HCT116 (cell line): ENCODE results near the gene CIZ1. TPM values are rescaled to one million over a fixed set of nuclear protein-coding genes. Genes with fewer than 3 reads are reported as not detected.

Source experiments
- ATAC-seq: fragments of 200-7000 bp; cut with Tn5 transposase; 2 replicates; pipeline ENCODE4 v1.9.1; 2020; ENCODE audit warnings: mild to moderate bottlenecking, moderate library complexity
- BruUV-seq: library from RNA; stranded (reverse); fragments of 400-500 nt; replicated peaks from 2 replicates; lab custom pipeline; 2021; lab: Mats Ljungman, UMichigan
- CTCF ChIA-PET: fragments of 300-600 bp; sonication (Branson Sonifier 250); formaldehyde crosslinking; loops from one replicate; lab custom pipeline; 2021; ENCODE audit warnings: antibody characterized with exemption; lab: Charles Lee
- POLR2A ChIA-PET: fragments of 300-600, 350-600 bp; sonication (Branson Sonifier 250); formaldehyde crosslinking; loops from one replicate; lab custom pipeline; 2021; ENCODE audit warnings: antibody characterized with exemption; lab: Charles Lee
- RAD21 ChIA-PET, 2 experiments: fragments of 300-600 bp; sonication (Branson Sonifier 250); formaldehyde crosslinking; loops; one replicate each; lab custom pipeline; 2023; ENCODE audit warnings: low total read pairs in 2 of 2; ENCODE audit not compliant: uncharacterized antibody in 2 of 2, unreplicated experiment in 2 of 2, low non-redundant PET in 1 of 2; lab: Charles Lee
- DNase-seq: peaks from one replicate; pipeline ENCODE4 v3.0.0-alpha.2; 2010; ENCODE audit warnings: low read depth, low spot score
- H2AFZ ChIP-seq: fragments of 200-600 bp; shearing (Covaris generic), sonication (generic); 2 replicates; pipeline ENCODE4 v1.6.1; 2017; ENCODE audit warnings: low read depth, mixed run types, mixed read lengths, antibody characterized with exemption, low read length; ENCODE audit not compliant: poor library complexity, severe bottlenecking
- H3K27ac ChIP-seq: 2 replicates; pipeline ENCODE4 v1.5.1; 2012; ENCODE audit warnings: low read depth, low read length
- H3K27me3 ChIP-seq: fragments of 200-600 bp; sonication (generic); 2 replicates; pipeline ENCODE4 v1.6.1; 2016; ENCODE audit warnings: mixed run types, low read length, mixed read lengths; ENCODE audit not compliant: insufficient read depth
- H3K36me3 ChIP-seq, 2 experiments: fragments of 200-500 bp in 1 of 2; fragments of 200-600 bp in 1 of 2; sonication (Bioruptor generic) in 1 of 2; sonication (generic) in 1 of 2; 2 replicates each; pipeline versions ENCODE4 v1.5.1 to v1.6.1; 2014 to 2016; ENCODE audit warnings: low read length in 2 of 2, inconsistent platforms in 1 of 2, mixed read lengths in 1 of 2, mixed run types in 1 of 2; ENCODE audit not compliant: insufficient read depth in 2 of 2, control insufficient read depth in 1 of 2
- H3K4me1 ChIP-seq, 2 experiments: fragments of 200-600 bp in 1 of 2; sonication (generic) in 1 of 2; 2 replicates each; pipeline versions ENCODE4 v1.5.1 to v1.6.1; 2012 to 2017; ENCODE audit warnings: low read length in 2 of 2, inconsistent platforms in 1 of 2, mild to moderate bottlenecking in 1 of 2, mixed read lengths in 1 of 2, mixed run types in 1 of 2, moderate library complexity in 1 of 2; ENCODE audit not compliant: insufficient read depth in 2 of 2, control insufficient read depth in 1 of 2
- H3K4me2 ChIP-seq: fragments of 200-600 bp; sonication (generic); 2 replicates; pipeline ENCODE4 v1.6.1; 2017; ENCODE audit warnings: mixed run types, low read length, mixed read lengths
- H3K4me3 ChIP-seq, 2 experiments: fragments of 200-600 bp in 1 of 2; sonication (generic) in 1 of 2; replicated peaks in 1 of 2; 2 replicates each; pipeline ENCODE4 v1.5.1; 2011 to 2016; ENCODE audit warnings: low read length in 2 of 2, control low read depth in 1 of 2, low read depth in 1 of 2, mild to moderate bottlenecking in 1 of 2, mixed read lengths in 1 of 2, mixed run types in 1 of 2
- H3K79me2 ChIP-seq: fragments of 200-600 bp; sonication (generic); 2 replicates; pipeline ENCODE4 v1.6.1; 2017; ENCODE audit warnings: mild to moderate bottlenecking, mixed run types, low read length, moderate library complexity, mixed read lengths; ENCODE audit not compliant: insufficient read depth
- H3K9ac ChIP-seq: fragments of 200-600 bp; sonication (generic); 2 replicates; pipeline ENCODE4 v1.6.1; 2016; ENCODE audit warnings: low read length, mixed read lengths
- H3K9me2 ChIP-seq: fragments of 200-600 bp; sonication (generic), shearing (Covaris generic); 2 replicates; pipeline ENCODE4 v1.6.1; 2017; ENCODE audit warnings: mixed run types, mild to moderate bottlenecking, moderate library complexity; ENCODE audit not compliant: insufficient read depth
- H3K9me3 ChIP-seq, 2 experiments: fragments of 200-500 bp in 1 of 2; fragments of 200-600 bp in 1 of 2; sonication (Bioruptor generic) in 1 of 2; sonication (generic) in 1 of 2; 2 replicates each; pipeline ENCODE4 v1.6.1; 2014 to 2017; ENCODE audit warnings: low read length in 2 of 2, mixed read lengths in 2 of 2, inconsistent platforms in 1 of 2, low read depth in 1 of 2, mild to moderate bottlenecking in 1 of 2, mixed run types in 1 of 2, moderate library complexity in 1 of 2; ENCODE audit not compliant: control insufficient read depth in 1 of 2, insufficient read depth in 1 of 2
- H4K20me1 ChIP-seq: fragments of 200-600 bp; sonication (generic), shearing (Covaris generic); 2 replicates; pipeline ENCODE4 v1.6.1; 2017; ENCODE audit warnings: mixed run types, mild to moderate bottlenecking, moderate library complexity; ENCODE audit not compliant: insufficient read depth
- ATF3 ChIP-seq: IDR thresholded peaks from 2 replicates; pipeline ENCODE4 v1.6.1; 2012
- CBX3 ChIP-seq: IDR thresholded peaks from 2 replicates; pipeline ENCODE4 v1.6.1; 2012; ENCODE audit warnings: low read depth
- CEBPB ChIP-seq: IDR thresholded peaks from 2 replicates; pipeline ENCODE4 v1.6.1; 2012; ENCODE audit warnings: low read depth
- CTCF ChIP-seq, 3 experiments: fragments of 200-600 bp in 1 of 3; sonication (generic) in 1 of 3; IDR thresholded peaks in 2 of 3; conservative IDR thresholded peaks in 1 of 3; 2 replicates each; pipeline ENCODE4 v1.5.1; 2012 to 2017; ENCODE audit warnings: low read depth in 2 of 3, low read length in 2 of 3, antibody characterized with exemption in 1 of 3, borderline replicate concordance in 1 of 3, control low read depth in 1 of 3, mild to moderate bottlenecking in 1 of 3, mixed read lengths in 1 of 3, mixed run types in 1 of 3, moderate library complexity in 1 of 3; ENCODE audit not compliant: insufficient read depth in 1 of 3
- EGR1 ChIP-seq: IDR thresholded peaks from 2 replicates; pipeline ENCODE4 v1.6.1; 2012; ENCODE audit warnings: low read depth
- ELF1 ChIP-seq: IDR thresholded peaks from 2 replicates; pipeline ENCODE4 v1.6.1; 2012; ENCODE audit warnings: low read depth, borderline replicate concordance
- EZH2 ChIP-seq: fragments of 200-600 bp; sonication (generic); IDR thresholded peaks from 2 replicates; pipeline ENCODE4 v1.6.1; 2017; ENCODE audit warnings: antibody characterized with exemption, mixed run types
- EZH2phosphoT487 ChIP-seq: fragments of 200-600 bp; IDR thresholded peaks from 2 replicates; pipeline ENCODE4 v1.6.1; 2018; ENCODE audit warnings: antibody characterized with exemption, borderline replicate concordance
- FOSL1 ChIP-seq: IDR thresholded peaks from 2 replicates; pipeline ENCODE4 v1.6.1; 2012; ENCODE audit warnings: low read depth
- JUND ChIP-seq: IDR thresholded peaks from 2 replicates; pipeline ENCODE4 v1.6.1; 2012
- MAX ChIP-seq: IDR thresholded peaks from 2 replicates; pipeline ENCODE4 v1.6.1; 2012
- POLR2A ChIP-seq: IDR thresholded peaks from 2 replicates; pipeline ENCODE4 v1.7.0; 2011; ENCODE audit warnings: borderline replicate concordance; ENCODE audit not compliant: insufficient read depth, insufficient read length; ENCODE audit errors: extremely low read depth
- POLR2AphosphoS5 ChIP-seq: IDR thresholded peaks from 2 replicates; pipeline ENCODE4 v1.6.1; 2011; ENCODE audit warnings: mild to moderate bottlenecking, low read depth, low read length, moderate library complexity
- RAD21 ChIP-seq: IDR thresholded peaks from 2 replicates; pipeline ENCODE4 v1.6.1; 2012; ENCODE audit warnings: low read depth, mild to moderate bottlenecking
- REST ChIP-seq: IDR thresholded peaks from 2 replicates; pipeline ENCODE4 v1.6.1; 2012; ENCODE audit warnings: low read depth
- SIN3A ChIP-seq: IDR thresholded peaks from 2 replicates; pipeline ENCODE4 v1.6.1; 2012; ENCODE audit warnings: low read depth
- SRF ChIP-seq: IDR thresholded peaks from 2 replicates; pipeline ENCODE4 v1.6.1; 2012; ENCODE audit warnings: low read depth
- TCF7L2 ChIP-seq: IDR thresholded peaks from 2 replicates; pipeline ENCODE4 v1.7.0; 2011; ENCODE audit warnings: borderline replicate concordance, inconsistent platforms; ENCODE audit not compliant: insufficient read depth, insufficient read length; ENCODE audit errors: extremely low read depth
- ZFX ChIP-seq: fragments of 450-650 bp; IDR thresholded peaks from 2 replicates; pipeline ENCODE4 v1.6.1; 2017
- ZNF274 ChIP-seq: fragments of 200-500 bp; sonication (Bioruptor generic); IDR thresholded peaks from 2 replicates; pipeline ENCODE4 v1.6.1; 2014; ENCODE audit warnings: mild to moderate bottlenecking, low read depth, low read length, inconsistent platforms
- intact Hi-C: fragments of 100-400 bp; cut with micrococcal nuclease; formaldehyde crosslinking; loops from 2 replicates; pipeline ENCODE4 v1.10.0; 2022
- total RNA-seq: library from RNA; stranded (reverse); gene quantifications from one replicate; pipeline ENCODE4 v1.2.1, GENCODE V29; 2021; ENCODE audit not compliant: unreplicated experiment

Gene CIZ1
- total RNA-seq, 1 experiment from 2014 or later = 144 TPM

- H3K4me1 ChIP-seq = peaks cover under 1 to 24% of the 10 kb centered on the region in 2 experiments; a peak in 3 of 4 replicates
- TF ChIP-seq FOSL1 (no peak), CBX3 (no peak), SRF (no peak), ZNF274 (no peak), SIN3A (no peak), ATF3 (no peak), RAD21 (no peak), EZH2phosphoT487 (no peak), EGR1 (no peak), POLR2A (no peak), ELF1 (no peak), ZFX (no peak), JUND (no peak), TCF7L2 (no peak), REST (no peak), CTCF (IDR thresholded peaks at IDR 0.05 in 2 of 3, conservative IDR thresholded peaks at IDR 0.05 in 1 of 3; ENCODE audit: borderline replicate concordance in 1 of 3, insufficient read depth in 1 of 3, low read depth in 2 of 3, low read length in 2 of 3) (no peak), EZH2 (no peak), MAX (no peak), POLR2AphosphoS5 (no peak), CEBPB (no peak)
Observed at GRCh38 chr9:128208946-128209669, 17.7 kb upstream of the CIZ1 start.

More at GRCh38 chr9:128208946-128209669, 17.7 kb upstream of the CIZ1 start:
- Histone ChIP-seq H3K36me3 (no peaks in the 10 kb centered on the region), H3K27ac (no peak overlapping the region), H3K4me2 (no peak overlapping the region), H3K27me3 (no peaks in the 10 kb centered on the region), H2AFZ (no peak overlapping the region), H3K79me2 (no peaks in the 10 kb centered on the region), H3K9me2 (no peaks in the 10 kb centered on the region), H3K9ac (no peak overlapping the region), H3K4me3 (no peak overlapping the region), H3K9me3 (no peaks in the 10 kb centered on the region), H4K20me1 (no peaks in the 10 kb centered on the region)
- DNase-seq = no peak
- ChIA-PET POLR2A (no interaction called here), CTCF (no interaction called here), RAD21 (no interaction called here)
- no peak for ATAC-seq
- no TSS peak for BruUV-seq
- intact Hi-C loops = no loop called here
